Endothelial cell of umbilical vein (primary cell): ENCODE measurements around the gene KCNMA1. TPM values are rescaled to one million over a fixed set of nuclear protein-coding genes. Genes with fewer than 3 reads are reported as not detected.

Source experiments
- BruUV-seq: library from RNA; stranded (reverse); fragments of 400-500 nt; replicated peaks from 2 replicates; lab custom pipeline; 2021; lab: Mats Ljungman, UMichigan
- CTCF ChIA-PET: fragments of 300-600, 350-600 bp; sonication (Branson Sonifier 250); formaldehyde crosslinking; loops from one replicate; lab custom pipeline; 2021; ENCODE audit warnings: antibody characterized with exemption, inconsistent platforms; lab: Charles Lee
- POLR2A ChIA-PET: fragments of 300-600, 350-600 bp; sonication (Branson Sonifier 250); formaldehyde crosslinking; loops from one replicate; lab custom pipeline; 2021; ENCODE audit warnings: antibody characterized with exemption, inconsistent platforms; lab: Charles Lee
- DNase-seq: peaks from one replicate; pipeline ENCODE4 v3.0.0-alpha.2; 2011; ENCODE audit warnings: low read depth, low spot score
- FAIRE-seq: peaks from 2 replicates; lab custom pipeline; 2011; peaks lifted over from hg19 to GRCh38; lab: Jason Lieb, UNC
- H2AFZ ChIP-seq: 2 replicates; pipeline ENCODE4 v1.6.0; 2012; ENCODE audit warnings: low read depth, low read length, control low read depth, inconsistent platforms
- H3K27ac ChIP-seq: 2 replicates; pipeline ENCODE4 v1.5.1; 2011; ENCODE audit warnings: low read depth, mild to moderate bottlenecking, control low read depth, low read length, moderate library complexity; ENCODE audit not compliant: insufficient read depth
- H3K27me3 ChIP-seq, 2 experiments: 2 replicates each; pipeline versions ENCODE4 v1.6.0 to v1.6.1; 2011; ENCODE audit warnings: low read length in 2 of 2, mixed read lengths in 1 of 2; ENCODE audit not compliant: control insufficient read depth in 2 of 2, insufficient read depth in 2 of 2
- H3K36me3 ChIP-seq, 2 experiments: 2 replicates in 1 of 2; 3 replicates in 1 of 2; pipeline ENCODE4 v1.5.1; 2011; ENCODE audit warnings: low read length in 2 of 2, mild to moderate bottlenecking in 1 of 2, moderate library complexity in 1 of 2; ENCODE audit not compliant: control insufficient read depth in 2 of 2, insufficient read depth in 2 of 2; ENCODE audit errors: extremely low read depth in 1 of 2
- H3K4me1 ChIP-seq: 3 replicates; pipeline ENCODE4 v1.5.1; 2011; ENCODE audit warnings: mild to moderate bottlenecking, low read length; ENCODE audit not compliant: control insufficient read depth, insufficient read depth; ENCODE audit errors: extremely low read depth
- H3K4me2 ChIP-seq: 2 replicates; pipeline ENCODE4 v1.6.1; 2011; ENCODE audit warnings: low read length, control low read depth, mixed read lengths; ENCODE audit not compliant: insufficient read depth
- H3K4me3 ChIP-seq, 3 experiments: fragments of 200-600 bp in 1 of 3; sonication (generic), shearing (Covaris generic) in 1 of 3; replicated peaks in 1 of 3; 2 replicates each; pipeline ENCODE4 v1.5.1; 2011 to 2016; ENCODE audit warnings: control low read depth in 3 of 3, low read length in 3 of 3, mild to moderate bottlenecking in 2 of 3, inconsistent platforms in 1 of 3, low read depth in 1 of 3, moderate library complexity in 1 of 3; ENCODE audit not compliant: insufficient read depth in 1 of 3
- H3K79me2 ChIP-seq: 2 replicates; pipeline ENCODE4 v1.6.0; 2012; ENCODE audit warnings: low read length, inconsistent platforms; ENCODE audit not compliant: control insufficient read depth, insufficient read depth
- H3K9ac ChIP-seq: replicated peaks from 2 replicates; pipeline ENCODE3; 2011; ENCODE audit warnings: low read length, control low read depth; ENCODE audit not compliant: insufficient read depth; ENCODE audit errors: extremely low read depth
- H3K9me1 ChIP-seq: replicated peaks from 3 replicates; pipeline ENCODE4 v1.6.0; 2011; ENCODE audit warnings: mild to moderate bottlenecking, low read length; ENCODE audit not compliant: control insufficient read depth, insufficient read depth; ENCODE audit errors: extremely low read depth
- H3K9me3 ChIP-seq: replicated peaks from 2 replicates; pipeline ENCODE4 v1.5.1; 2012; ENCODE audit warnings: low read length, inconsistent platforms; ENCODE audit not compliant: control insufficient read depth, insufficient read depth
- H4K20me1 ChIP-seq: replicated peaks from 2 replicates; pipeline ENCODE3; 2011; ENCODE audit warnings: mild to moderate bottlenecking, low read length; ENCODE audit not compliant: control insufficient read depth, insufficient read depth; ENCODE audit errors: extremely low read depth
- EZH2 ChIP-seq: IDR thresholded peaks from 2 replicates; pipeline ENCODE4 v1.6.1; 2012; ENCODE audit warnings: borderline replicate concordance, low read depth, mild to moderate bottlenecking, moderate library complexity, low read length, inconsistent platforms; ENCODE audit not compliant: severe bottlenecking
- GATA2 ChIP-seq: IDR thresholded peaks from 2 replicates; pipeline ENCODE4 v1.7.0; 2011; ENCODE audit warnings: low read depth, mild to moderate bottlenecking, moderate library complexity, mixed read lengths, low read length; ENCODE audit not compliant: insufficient read length, insufficient read depth
- MYC ChIP-seq: IDR thresholded peaks from one replicate; pipeline ENCODE4 v1.6.1; 2011; ENCODE audit warnings: mild to moderate bottlenecking, low read depth, low read length
- POLR2AphosphoS5 ChIP-seq: IDR thresholded peaks from 2 replicates; pipeline ENCODE4 v1.6.1; 2012; ENCODE audit warnings: low read depth, mild to moderate bottlenecking, control low read depth, low read length, moderate library complexity; ENCODE audit not compliant: insufficient read depth
- dilution Hi-C: fragments of 300-500 bp; cut with MboI; formaldehyde crosslinking; loops from one replicate; pipeline ENCODE4 v1.15.0; 2019; ENCODE audit warnings: low sequenced_read_pairs; ENCODE audit not compliant: extremely low pct_ligation_motif_present
- intact Hi-C: fragments of 100-400 bp; cut with micrococcal nuclease; formaldehyde crosslinking; loops from one replicate; pipeline ENCODE4 v1.10.0; 2022
- polyA plus RNA-seq, 4 experiments: library from polyadenylated mRNA; depleted of rRNA in 3 of 4; stranded (reverse) in 3 of 4; unstranded in 1 of 4; fragments of >200 nt; gene quantifications; 2 replicates each; pipeline versions ENCODE4 v1.2.1 to v1.2.3, GENCODE V29; 2011 to 2012; ENCODE audit warnings: missing spikeins in 1 of 4
- total RNA-seq: library from RNA; stranded (reverse); gene quantifications from 2 replicates; pipeline ENCODE4 v1.2.3, GENCODE V29; 2021

KCNMA1 gene
- total and polyA plus RNA-seq, 2 donors (not counting 3 experiments of a cell fraction or from before 2014, with no cell fraction given): 0.10 to 0.82 TPM

GRCh38 chr10:77638321-77639101 is 903 bp upstream of the KCNMA1 start:
- no peaks in the 10 kb centered on the region for H3K9me3 ChIP-seq
- no peak for TF ChIP-seq POLR2AphosphoS5
- TF ChIP-seq GATA2: no peak
- no peak for FAIRE-seq
- no peaks in the 10 kb centered on the region for H3K4me1 ChIP-seq
- H3K27ac ChIP-seq: no peak overlapping the region
- H3K9me1 ChIP-seq: no peaks in the 10 kb centered on the region
- H3K79me2 ChIP-seq: no peaks in the 10 kb centered on the region
- peak overlapping the region; percentile 23 for H2AFZ ChIP-seq
- no TSS peak for BruUV-seq
- no peaks in the 10 kb centered on the region for H3K36me3 ChIP-seq
- peak; percentile 25 for DNase-seq
- ChIA-PET POLR2A (no interaction called here), CTCF (interaction anchor here (0.8 to 17.8 kb wide), 5 partner anchors 107 to 469 kb away, joined by 3 to 594 read pairs (median 3); no protein-coding TSS in a partner anchor)
- peak overlapping the region in 2 of 3 experiments; percentile 4 to 18 for H3K4me3 ChIP-seq
- H4K20me1 ChIP-seq: no peaks in the 10 kb centered on the region
- dilution Hi-C loops (no loop called here), intact Hi-C loops (no loop called here)
- peaks cover 40 to 54% of the 10 kb centered on the region in 2 experiments for H3K27me3 ChIP-seq
- peak overlapping the region; percentile 7 for H3K4me2 ChIP-seq
- H3K9ac ChIP-seq: no peak overlapping the region

GRCh38 chr10:77636967-77637531 is 559 bp downstream of the KCNMA1 start:
- ChIA-PET POLR2A (no interaction called here), CTCF (interaction anchor here (0.7 to 17.8 kb wide), 6 partner anchors 134 to 467 kb away, joined by 3 to 594 read pairs (median 4); no protein-coding TSS in a partner anchor)
- intact Hi-C loops: no loop called here
- Histone ChIP-seq H4K20me1 (no peaks in the 10 kb centered on the region), H3K9ac (no peak overlapping the region), H3K4me3 (peak overlapping the region in 2 of 3 experiments; percentile 16 to 62), H3K9me1 (no peaks in the 10 kb centered on the region), H2AFZ (peak overlapping the region; percentile 54), H3K27ac (no peak overlapping the region), H3K4me2 (peak overlapping the region; percentile 10), H3K4me1 (no peaks in the 10 kb centered on the region), H3K27me3 (peaks cover 41 to 54% of the 10 kb centered on the region in 2 experiments), H3K36me3 (no peaks in the 10 kb centered on the region), H3K9me3 (no peaks in the 10 kb centered on the region), H3K79me2 (no peaks in the 10 kb centered on the region)
- TF ChIP-seq MYC (no peak), EZH2 (peak; percentile 52)
- no TSS peak for BruUV-seq
- no peak for DNase-seq
- no peak for FAIRE-seq
- dilution Hi-C loops: no loop called here
